ENCODE measurements around the gene C6orf132. TPM values are rescaled to one million over a fixed set of nuclear protein-coding genes. Genes with fewer than 3 reads are reported as not detected.

C6orf132 gene
- total and polyA plus RNA-seq, 9 of the 15 experiments (the other 6 are each of a cell fraction or from before 2014, with no cell fraction given): 0.06 to 0.35 (median 0.14) TPM

- TF ChIP-seq ID3 (CRISPR knock-in tag; IDR thresholded peaks at IDR 0.05) (no peak), ID3 (tag; IDR thresholded peaks at IDR 0.05) (peak; percentile 72), PCBP1 (IDR thresholded peaks at IDR 0.05; ENCODE audit: low read depth, low read length, poor library complexity, severe bottlenecking) (no peak), ESRRA (IDR thresholded peaks at IDR 0.05; ENCODE audit: borderline replicate concordance, low read depth) (peak; percentile 86), ZEB2 (IDR thresholded peaks at IDR 0.05) (peak; percentile 73; the same call in 1 of the 2 replicates), RERE (CRISPR knock-in tag; IDR thresholded peaks at IDR 0.05; ENCODE audit: borderline replicate concordance) (no peak), TCF7L2 (IDR thresholded peaks at IDR 0.05; ENCODE audit: low read depth, low read length) (no peak), TBP (optimal IDR thresholded peaks at IDR 0.05; ENCODE audit: low read depth, low read length) (no peak), GABPB1 (CRISPR knock-in tag; IDR thresholded peaks at IDR 0.05) (no peak), NFIC (IDR thresholded peaks at IDR 0.05) (peak; percentile 84), HMG20A (CRISPR knock-in tag; conservative IDR thresholded peaks at IDR 0.05) (no peak), ADNP (tag; IDR thresholded peaks at IDR 0.05) (no peak), ZNF12 (CRISPR knock-in tag; IDR thresholded peaks at IDR 0.05) (no peak), ZBTB8A (IDR thresholded peaks at IDR 0.05; ENCODE audit: partially characterized antibody) (no peak), ZBTB26 (CRISPR knock-in tag; IDR thresholded peaks at IDR 0.05) (no peak), ZKSCAN3 (CRISPR knock-in tag; IDR thresholded peaks at IDR 0.05) (no peak), E2F8 (IDR thresholded peaks at IDR 0.05; ENCODE audit: low read depth, partially characterized antibody) (no peak), PKNOX1 (IDR thresholded peaks at IDR 0.05) (peak; percentile 93), E2F3 (CRISPR knock-in tag; IDR thresholded peaks at IDR 0.05) (no peak)
Measured at GRCh38 chr6:42182101-42182500, 39.7 kb upstream of the C6orf132 start (continued).

All from K562 (cell line).